AG04450 (cell line): ENCODE data around the gene CAMKV. TPM values are rescaled to one million over a fixed set of nuclear protein-coding genes. Genes with fewer than 3 reads are reported as not detected.

Source experiments
- CTCF ChIA-PET: fragments of 300-600, 350-600 bp; formaldehyde crosslinking; extraction: SDS; loops from one replicate; lab custom pipeline; 2022; ENCODE audit warnings: antibody characterized with exemption, inconsistent platforms; lab: Charles Lee
- POLR2A ChIA-PET: fragments of 350-600 bp; formaldehyde crosslinking; extraction: SDS; loops from one replicate; lab custom pipeline; 2021; ENCODE audit warnings: antibody characterized with exemption, inconsistent platforms; lab: Yijun Ruan, JAX
- DNase-seq: peaks from one replicate; pipeline ENCODE4 v3.0.0-alpha.2; 2011; ENCODE audit warnings: low read depth, low spot score
- H3K27ac ChIP-seq: one replicate; pipeline ENCODE4 v1.5.1; 2012; ENCODE audit warnings: low read depth, low read length, control low read depth
- H3K27me3 ChIP-seq: one replicate; pipeline ENCODE4 v1.6.0; 2012; ENCODE audit warnings: low read length; ENCODE audit not compliant: control insufficient read depth, insufficient read depth
- H3K4me3 ChIP-seq: 2 replicates; pipeline ENCODE4 v1.5.1; 2011; ENCODE audit warnings: mild to moderate bottlenecking, low read depth, low read length, control low read depth
- H3K9me3 ChIP-seq: 2 replicates; pipeline ENCODE4 v1.5.1; 2012; ENCODE audit warnings: low read length; ENCODE audit not compliant: control insufficient read depth, insufficient read depth
- polyA plus RNA-seq: library from polyadenylated mRNA; depleted of rRNA; stranded (reverse); fragments of >200 nt; gene quantifications from 2 replicates; pipeline ENCODE4 v1.2.3, GENCODE V29; 2011; rRNA removed
- small RNA-seq: library from RNA; depleted of rRNA; stranded (forward); fragments of <200 nt; gene quantifications from one replicate; pipeline ENCODE3, GENCODE V24; 2012; ENCODE audit warnings: low read depth; ENCODE audit not compliant: insufficient read length
- TF ChIP-seq, protein P1 (sequence below): IDR thresholded peaks from 2 replicates; pipeline ENCODE4 v1.5.1; 2011; ENCODE audit warnings: low read depth, low read length, control low read depth, inconsistent platforms

CAMKV gene
- polyA plus RNA-seq, 1 experiment: not detected

DNA sequence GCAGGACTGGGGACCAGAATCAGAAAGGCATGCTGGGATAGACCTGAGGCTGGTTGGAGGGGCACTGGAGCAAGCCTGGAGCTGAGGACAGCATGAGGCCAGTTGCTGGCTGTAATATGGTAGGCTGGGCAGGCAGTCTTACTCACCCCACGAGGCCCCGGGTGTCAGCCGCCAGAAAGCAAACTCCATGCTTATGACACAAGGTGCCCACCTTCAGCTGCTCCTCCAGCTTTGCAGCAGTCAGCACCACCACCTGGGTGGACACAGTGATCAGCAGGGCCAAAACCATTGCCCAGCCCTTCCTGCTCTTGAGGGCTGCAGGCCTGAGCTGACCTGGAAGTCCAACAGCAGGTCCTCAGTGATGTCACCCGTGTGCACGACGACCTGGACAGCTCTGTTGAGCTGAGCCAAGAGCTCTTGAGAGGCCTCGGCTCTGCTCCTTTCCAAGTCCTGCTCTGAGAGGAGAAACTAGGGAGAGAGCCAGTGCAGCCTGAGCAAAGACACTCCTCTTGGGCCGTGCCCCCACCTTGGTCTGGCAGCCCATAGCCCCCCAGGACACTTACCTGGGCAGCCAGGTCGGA, 56.7 kb downstream of the CAMKV start:
- H3K9me3 ChIP-seq: no peaks in the 10 kb centered on the region
- no peak overlapping the region for H3K27ac ChIP-seq
- no peak for DNase-seq
- CTCF ChIA-PET: interaction anchor here (2.0 to 2.1 kb wide), 2 partner anchors 10 to 26 kb away, joined by 10 to 16 read pairs; partner anchors contain the start of gene INKA1
- peak overlapping the region; percentile 72 for H3K4me3 ChIP-seq
- POLR2A ChIA-PET: interaction anchor here (0.8 to 2.1 kb wide), 2 partner anchors 10 to 127 kb away, joined by 3 to 16 read pairs; partner anchors contain the start of genes INKA1 and RBM6
- TF ChIP-seq, protein P1, sequence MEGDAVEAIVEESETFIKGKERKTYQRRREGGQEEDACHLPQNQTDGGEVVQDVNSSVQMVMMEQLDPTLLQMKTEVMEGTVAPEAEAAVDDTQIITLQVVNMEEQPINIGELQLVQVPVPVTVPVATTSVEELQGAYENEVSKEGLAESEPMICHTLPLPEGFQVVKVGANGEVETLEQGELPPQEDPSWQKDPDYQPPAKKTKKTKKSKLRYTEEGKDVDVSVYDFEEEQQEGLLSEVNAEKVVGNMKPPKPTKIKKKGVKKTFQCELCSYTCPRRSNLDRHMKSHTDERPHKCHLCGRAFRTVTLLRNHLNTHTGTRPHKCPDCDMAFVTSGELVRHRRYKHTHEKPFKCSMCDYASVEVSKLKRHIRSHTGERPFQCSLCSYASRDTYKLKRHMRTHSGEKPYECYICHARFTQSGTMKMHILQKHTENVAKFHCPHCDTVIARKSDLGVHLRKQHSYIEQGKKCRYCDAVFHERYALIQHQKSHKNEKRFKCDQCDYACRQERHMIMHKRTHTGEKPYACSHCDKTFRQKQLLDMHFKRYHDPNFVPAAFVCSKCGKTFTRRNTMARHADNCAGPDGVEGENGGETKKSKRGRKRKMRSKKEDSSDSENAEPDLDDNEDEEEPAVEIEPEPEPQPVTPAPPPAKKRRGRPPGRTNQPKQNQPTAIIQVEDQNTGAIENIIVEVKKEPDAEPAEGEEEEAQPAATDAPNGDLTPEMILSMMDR: no peak
- no peaks in the 10 kb centered on the region for H3K27me3 ChIP-seq

Small RNAs within 50 kb of the gene (small RNA-seq; reads per million reads assigned to genes)
- gene RN7SL217P: not detected

Other genes with a start within 250 kb of the CAMKV start
- 85.3 and 108 TPM in 2 replicates for gene APEH, start 195.6 kb downstream of the CAMKV start, polyA plus RNA-seq
- gene MST1, start 180.4 kb downstream of the CAMKV start, polyA plus RNA-seq: 6.4 and 6.5 TPM in 2 replicates
- 22.9 and 33.3 TPM in 2 replicates for gene RNF123, start 180.3 kb downstream of the CAMKV start, polyA plus RNA-seq
- 0.11 TPM in 1 of 2 replicates, not detected in the other for gene AMIGO3, start 150.2 kb downstream of the CAMKV start, polyA plus RNA-seq
- gene GMPPB, start 146.0 kb downstream of the CAMKV start, polyA plus RNA-seq: 13.9 and 15.7 TPM in 2 replicates
- gene IP6K1, start 83.4 kb downstream of the CAMKV start, polyA plus RNA-seq: 40.4 and 53.5 TPM in 2 replicates
- gene CDHR4, start 70.0 kb downstream of the CAMKV start, polyA plus RNA-seq: 0.09 TPM in 1 of 2 replicates, not detected in the other
- gene INKA1, start 66.6 kb downstream of the CAMKV start, polyA plus RNA-seq: 1.9 and 2.8 TPM in 2 replicates
- gene UBA7, start 56.0 kb downstream of the CAMKV start, polyA plus RNA-seq: 34.0 and 43.6 TPM in 2 replicates
- 1.7 and 2.3 TPM in 2 replicates for gene TRAIP, start 13.3 kb downstream of the CAMKV start, polyA plus RNA-seq
- 0.10 and 0.41 TPM in 2 replicates for gene MST1R, start 34.0 kb upstream of the CAMKV start, polyA plus RNA-seq
- gene MON1A, start 59.9 kb upstream of the CAMKV start, polyA plus RNA-seq: 7.1 and 8.1 TPM in 2 replicates
- 48.4 and 62.8 TPM in 2 replicates for gene RBM6, start 70.2 kb upstream of the CAMKV start, polyA plus RNA-seq
- gene RBM5, start 219.0 kb upstream of the CAMKV start, polyA plus RNA-seq: 205 and 253 TPM in 2 replicates